HepG2 (cell line): ENCODE data around the gene MLN. TPM values are rescaled to one million over a fixed set of nuclear protein-coding genes. Genes with fewer than 3 reads are reported as not detected.

Source experiments
- KDM2A ChIP-seq: sonication (generic); formaldehyde crosslinking; IDR thresholded peaks from 2 replicates; pipeline ENCODE4 v1.4.0; 2020; ENCODE audit warnings: low read depth, missing genetic modification reagents, borderline replicate concordance
- MTA3 ChIP-seq: sonication (generic); formaldehyde crosslinking; IDR thresholded peaks from 2 replicates; pipeline ENCODE4 v1.4.0; 2020; ENCODE audit warnings: missing genetic modification reagents
- PAF1 ChIP-seq: IDR thresholded peaks from 2 replicates; pipeline ENCODE4 v1.6.1; 2016; ENCODE audit warnings: missing genetic modification reagents, missing compliant biosample characterization
- SSRP1 ChIP-seq: IDR thresholded peaks from 2 replicates; pipeline ENCODE4 v1.6.1; 2016; ENCODE audit warnings: control low read depth
- ZNF558 ChIP-seq: sonication (generic); formaldehyde crosslinking; IDR thresholded peaks from 2 replicates; pipeline ENCODE4 v1.9.0; 2022; ENCODE audit warnings: mild to moderate bottlenecking, missing genetic modification reagents, borderline replicate concordance
- ZNF660 ChIP-seq: sonication (generic); formaldehyde crosslinking; IDR thresholded peaks from 2 replicates; pipeline ENCODE4 v1.5.1; 2020; ENCODE audit warnings: mild to moderate bottlenecking, low read depth, missing genetic modification reagents, borderline replicate concordance
- ZSCAN9 ChIP-seq: IDR thresholded peaks from 2 replicates; pipeline ENCODE4 v1.6.1; 2016; ENCODE audit warnings: borderline replicate concordance
- polyA plus RNA-seq, 8 experiments: library from polyadenylated mRNA; depleted of rRNA in 3 of 8; stranded (reverse) in 7 of 8; unstranded in 1 of 8; fragments of >200 nt; fragmentation: Illumina TruSeq in 4 of 8; extraction: Trizol in 4 of 8; gene quantifications; 2 replicates each; pipeline versions ENCODE4 v1.2.1 to v1.2.3, GENCODE V29; 2011 to 2016; ENCODE audit warnings: low read depth in 4 of 8, missing spikeins in 1 of 8, mixed read lengths in 1 of 8; ENCODE audit not compliant: insufficient read depth in 1 of 8
- total RNA-seq, 5 experiments: library from RNA; depleted of rRNA; stranded (reverse); fragments of >200 nt; fragmentation: Illumina TruSeq; extraction: Trizol; gene quantifications; 2 replicates each; pipeline ENCODE4 v1.2.3, GENCODE V29; 2016; ENCODE audit warnings: low read depth in 1 of 5
- TF ChIP-seq, protein P1 (sequence below), 2 experiments: fragments of 450-650 bp in 1 of 2; sonication (generic) in 1 of 2; formaldehyde crosslinking in 1 of 2; IDR thresholded peaks; 2 replicates each; pipeline versions ENCODE4 v1.6.1 to v1.8.0; 2016 to 2022; ENCODE audit warnings: antibody characterized with exemption in 1 of 2, mild to moderate bottlenecking in 1 of 2, missing genetic modification reagents in 1 of 2
- TF ChIP-seq, protein P2 (sequence below): sonication (generic); formaldehyde crosslinking; IDR thresholded peaks from 2 replicates; pipeline ENCODE4 v1.4.0; 2020; ENCODE audit warnings: mild to moderate bottlenecking, missing genetic modification reagents
- TF ChIP-seq, protein P3 (sequence below): sonication (generic); formaldehyde crosslinking; IDR thresholded peaks from 2 replicates; pipeline ENCODE4 v1.8.0; 2022; ENCODE audit warnings: low read depth, missing genetic modification reagents
- TF ChIP-seq, protein P4 (sequence below): sonication (generic); formaldehyde crosslinking; IDR thresholded peaks from 2 replicates; pipeline ENCODE4 v1.4.0; 2020; ENCODE audit warnings: missing genetic modification reagents

MLN gene
- total and polyA plus RNA-seq, 2 of the 13 experiments (the other 11 are each of a cell fraction or from before 2014, with no cell fraction given), result not detected

DNA sequence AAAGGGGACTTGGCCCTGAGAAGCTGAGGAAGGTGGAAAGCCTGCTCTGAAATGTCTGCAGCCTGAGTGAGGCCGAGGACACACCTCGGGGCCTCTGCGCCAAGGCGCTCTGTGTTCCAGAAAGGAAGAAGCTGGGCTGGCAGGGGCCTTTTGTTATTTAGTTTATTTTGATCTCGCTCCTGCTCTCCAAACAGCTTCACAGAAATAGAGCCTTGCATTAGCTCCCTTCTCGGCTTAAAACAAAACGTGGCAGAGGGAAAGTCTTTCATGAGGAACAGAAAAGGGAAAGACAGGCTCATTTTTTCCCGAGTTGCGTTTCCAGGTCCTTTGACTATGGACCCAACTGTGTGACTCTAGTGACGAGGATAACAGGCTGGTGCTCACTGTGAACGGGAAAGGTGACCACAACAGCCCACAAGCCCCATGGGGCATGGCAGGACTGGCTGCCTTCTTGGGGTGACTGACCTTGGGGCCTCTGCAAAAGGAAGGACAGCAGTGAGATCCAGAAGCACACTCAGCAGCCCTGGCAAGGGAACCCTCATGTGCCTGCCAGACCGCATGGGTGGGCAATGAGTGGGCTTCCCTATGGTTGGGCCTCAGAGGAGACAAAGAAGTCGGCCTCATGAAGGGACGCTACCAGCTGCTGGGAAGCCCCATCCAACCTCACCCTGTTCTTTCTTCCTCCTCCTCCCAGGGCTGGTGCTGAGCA is 33.5 kb downstream of the MLN start (continued):
- TF ChIP-seq ZNF660 (no peak), ZNF558 (CRISPR knock-in tag) (no peak), KDM2A (CRISPR knock-in tag) (peak; percentile 82; the same call in 1 of the 2 replicates), MTA3 (CRISPR knock-in tag) (no peak), SSRP1 (CRISPR knock-in tag) (peak; percentile 93), ZSCAN9 (CRISPR knock-in tag) (no peak), PAF1 (CRISPR knock-in tag) (0 out of 2 replicates have a peak, but pooled peaks have one; percentile 19)
- TF ChIP-seq, protein P1, sequence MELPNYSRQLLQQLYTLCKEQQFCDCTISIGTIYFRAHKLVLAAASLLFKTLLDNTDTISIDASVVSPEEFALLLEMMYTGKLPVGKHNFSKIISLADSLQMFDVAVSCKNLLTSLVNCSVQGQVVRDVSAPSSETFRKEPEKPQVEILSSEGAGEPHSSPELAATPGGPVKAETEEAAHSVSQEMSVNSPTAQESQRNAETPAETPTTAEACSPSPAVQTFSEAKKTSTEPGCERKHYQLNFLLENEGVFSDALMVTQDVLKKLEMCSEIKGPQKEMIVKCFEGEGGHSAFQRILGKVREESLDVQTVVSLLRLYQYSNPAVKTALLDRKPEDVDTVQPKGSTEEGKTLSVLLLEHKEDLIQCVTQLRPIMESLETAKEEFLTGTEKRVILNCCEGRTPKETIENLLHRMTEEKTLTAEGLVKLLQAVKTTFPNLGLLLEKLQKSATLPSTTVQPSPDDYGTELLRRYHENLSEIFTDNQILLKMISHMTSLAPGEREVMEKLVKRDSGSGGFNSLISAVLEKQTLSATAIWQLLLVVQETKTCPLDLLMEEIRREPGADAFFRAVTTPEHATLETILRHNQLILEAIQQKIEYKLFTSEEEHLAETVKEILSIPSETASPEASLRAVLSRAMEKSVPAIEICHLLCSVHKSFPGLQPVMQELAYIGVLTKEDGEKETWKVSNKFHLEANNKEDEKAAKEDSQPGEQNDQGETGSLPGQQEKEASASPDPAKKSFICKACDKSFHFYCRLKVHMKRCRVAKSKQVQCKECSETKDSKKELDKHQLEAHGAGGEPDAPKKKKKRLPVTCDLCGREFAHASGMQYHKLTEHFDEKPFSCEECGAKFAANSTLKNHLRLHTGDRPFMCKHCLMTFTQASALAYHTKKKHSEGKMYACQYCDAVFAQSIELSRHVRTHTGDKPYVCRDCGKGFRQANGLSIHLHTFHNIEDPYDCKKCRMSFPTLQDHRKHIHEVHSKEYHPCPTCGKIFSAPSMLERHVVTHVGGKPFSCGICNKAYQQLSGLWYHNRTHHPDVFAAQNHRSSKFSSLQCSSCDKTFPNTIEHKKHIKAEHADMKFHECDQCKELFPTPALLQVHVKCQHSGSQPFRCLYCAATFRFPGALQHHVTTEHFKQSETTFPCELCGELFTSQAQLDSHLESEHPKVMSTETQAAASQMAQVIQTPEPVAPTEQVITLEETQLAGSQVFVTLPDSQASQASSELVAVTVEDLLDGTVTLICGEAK (IDR thresholded peaks at IDR 0.05), result no peak
- TF ChIP-seq, protein P1 (CRISPR knock-in tag; IDR thresholded peaks at IDR 0.05), result no peak
- TF ChIP-seq, protein P2, sequence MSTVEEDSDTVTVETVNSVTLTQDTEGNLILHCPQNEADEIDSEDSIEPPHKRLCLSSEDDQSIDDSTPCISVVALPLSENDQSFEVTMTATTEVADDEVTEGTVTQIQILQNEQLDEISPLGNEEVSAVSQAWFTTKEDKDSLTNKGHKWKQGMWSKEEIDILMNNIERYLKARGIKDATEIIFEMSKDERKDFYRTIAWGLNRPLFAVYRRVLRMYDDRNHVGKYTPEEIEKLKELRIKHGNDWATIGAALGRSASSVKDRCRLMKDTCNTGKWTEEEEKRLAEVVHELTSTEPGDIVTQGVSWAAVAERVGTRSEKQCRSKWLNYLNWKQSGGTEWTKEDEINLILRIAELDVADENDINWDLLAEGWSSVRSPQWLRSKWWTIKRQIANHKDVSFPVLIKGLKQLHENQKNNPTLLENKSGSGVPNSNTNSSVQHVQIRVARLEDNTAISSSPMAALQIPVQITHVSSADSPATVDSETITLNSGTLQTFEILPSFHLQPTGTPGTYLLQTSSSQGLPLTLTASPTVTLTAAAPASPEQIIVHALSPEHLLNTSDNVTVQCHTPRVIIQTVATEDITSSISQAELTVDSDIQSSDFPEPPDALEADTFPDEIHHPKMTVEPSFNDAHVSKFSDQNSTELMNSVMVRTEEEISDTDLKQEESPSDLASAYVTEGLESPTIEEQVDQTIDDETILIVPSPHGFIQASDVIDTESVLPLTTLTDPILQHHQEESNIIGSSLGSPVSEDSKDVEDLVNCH (CRISPR knock-in tag), result no peak
- TF ChIP-seq, protein P3, sequence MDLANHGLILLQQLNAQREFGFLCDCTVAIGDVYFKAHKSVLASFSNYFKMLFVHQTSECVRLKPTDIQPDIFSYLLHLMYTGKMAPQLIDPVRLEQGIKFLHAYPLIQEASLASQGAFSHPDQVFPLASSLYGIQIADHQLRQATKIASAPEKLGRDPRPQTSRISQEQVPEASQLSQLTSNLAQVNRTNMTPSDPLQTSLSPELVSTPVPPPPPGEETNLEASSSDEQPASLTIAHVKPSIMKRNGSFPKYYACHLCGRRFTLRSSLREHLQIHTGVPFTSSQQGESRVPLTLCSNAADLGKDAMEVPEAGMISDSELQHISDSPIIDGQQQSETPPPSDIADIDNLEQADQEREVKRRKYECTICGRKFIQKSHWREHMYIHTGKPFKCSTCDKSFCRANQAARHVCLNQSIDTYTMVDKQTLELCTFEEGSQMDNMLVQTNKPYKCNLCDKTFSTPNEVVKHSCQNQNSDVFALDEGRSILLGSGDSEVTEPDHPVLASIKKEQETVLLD (CRISPR knock-in tag), result peak; percentile 49; the same call in 1 of the 2 replicates
- TF ChIP-seq, protein P4, sequence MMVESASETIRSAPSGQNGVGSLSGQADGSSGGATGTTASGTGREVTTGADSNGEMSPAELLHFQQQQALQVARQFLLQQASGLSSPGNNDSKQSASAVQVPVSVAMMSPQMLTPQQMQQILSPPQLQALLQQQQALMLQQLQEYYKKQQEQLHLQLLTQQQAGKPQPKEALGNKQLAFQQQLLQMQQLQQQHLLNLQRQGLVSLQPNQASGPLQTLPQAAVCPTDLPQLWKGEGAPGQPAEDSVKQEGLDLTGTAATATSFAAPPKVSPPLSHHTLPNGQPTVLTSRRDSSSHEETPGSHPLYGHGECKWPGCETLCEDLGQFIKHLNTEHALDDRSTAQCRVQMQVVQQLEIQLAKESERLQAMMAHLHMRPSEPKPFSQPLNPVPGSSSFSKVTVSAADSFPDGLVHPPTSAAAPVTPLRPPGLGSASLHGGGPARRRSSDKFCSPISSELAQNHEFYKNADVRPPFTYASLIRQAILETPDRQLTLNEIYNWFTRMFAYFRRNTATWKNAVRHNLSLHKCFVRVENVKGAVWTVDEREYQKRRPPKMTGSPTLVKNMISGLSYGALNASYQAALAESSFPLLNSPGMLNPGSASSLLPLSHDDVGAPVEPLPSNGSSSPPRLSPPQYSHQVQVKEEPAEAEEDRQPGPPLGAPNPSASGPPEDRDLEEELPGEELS (CRISPR knock-in tag), result no peak
